Caco-2 (cell line): ENCODE results near the gene KDM6A. TPM values are rescaled to one million over a fixed set of nuclear protein-coding genes. Genes with fewer than 3 reads are reported as not detected.
A peak's percentile ranks its signal among the peaks of the same experiment; 100 is the strongest.

Experiments
- BruUV-seq: library from RNA; stranded (reverse); fragments of 400-500 nt; replicated peaks from 2 replicates; lab custom pipeline; 2021; lab: Mats Ljungman, UMichigan
- CTCF ChIA-PET: fragments of 300-600 bp; sonication (Branson Sonifier 250); formaldehyde crosslinking; loops from one replicate; lab custom pipeline; 2022; ENCODE audit warnings: antibody characterized with exemption; lab: Charles Lee
- POLR2A ChIA-PET: fragments of 300-600 bp; sonication (Branson Sonifier 250); formaldehyde crosslinking; loops from one replicate; lab custom pipeline; 2022; ENCODE audit warnings: antibody characterized with exemption; lab: Charles Lee
- DNase-seq, 2 experiments: peaks; one replicate each; pipeline versions ENCODE4 v3.0.0 to v3.0.0-alpha.2; 2020 to 2022
- H3K27me3 ChIP-seq: replicated peaks from 2 replicates; pipeline ENCODE4 v1.6.0; 2011; ENCODE audit warnings: low read length; ENCODE audit not compliant: control insufficient read depth, insufficient read depth
- H3K36me3 ChIP-seq: 2 replicates; pipeline ENCODE4 v1.5.1; 2011; ENCODE audit warnings: low read length; ENCODE audit not compliant: control insufficient read depth, insufficient read depth
- H3K4me1 ChIP-seq: fragments of 250-450 bp; sonication (Bioruptor Pico); 2 replicates; pipeline ENCODE4 v1.5.1; 2020; ENCODE audit warnings: mild to moderate bottlenecking
- H3K4me3 ChIP-seq: 2 replicates; pipeline ENCODE4 v1.5.1; 2011; ENCODE audit warnings: low read depth, mild to moderate bottlenecking, control low read depth, low read length
- H3K9me3 ChIP-seq: fragments of 250-450 bp; sonication (Bioruptor Pico); 2 replicates; pipeline ENCODE4 v1.5.1; 2020; ENCODE audit warnings: mild to moderate bottlenecking, moderate library complexity
- H3K27ac Mint-ChIP-seq: one replicate; pipeline ENCODE4 v1.8.0; 2022; ENCODE audit warnings: mixed read lengths; ENCODE audit not compliant: unreplicated experiment
- H3K27me3 Mint-ChIP-seq: one replicate; pipeline ENCODE4 v1.8.0; 2022; ENCODE audit warnings: mixed read lengths; ENCODE audit not compliant: insufficient read depth, unreplicated experiment
- H3K36me3 Mint-ChIP-seq: one replicate; pipeline ENCODE4 v1.8.0; 2022; ENCODE audit warnings: mild to moderate bottlenecking, mixed read lengths; ENCODE audit not compliant: insufficient read depth, unreplicated experiment
- H3K4me1 Mint-ChIP-seq: one replicate; pipeline ENCODE4 v1.8.0; 2022; ENCODE audit warnings: low read depth, mixed read lengths; ENCODE audit not compliant: unreplicated experiment
- H3K4me3 Mint-ChIP-seq: one replicate; pipeline ENCODE4 v1.8.0; 2022; ENCODE audit warnings: mild to moderate bottlenecking, moderate library complexity, mixed read lengths; ENCODE audit not compliant: unreplicated experiment
- H3K9me3 Mint-ChIP-seq: one replicate; pipeline ENCODE4 v1.8.0; 2022; ENCODE audit warnings: mixed read lengths; ENCODE audit not compliant: unreplicated experiment
- intact Hi-C: fragments of 100-400 bp; cut with micrococcal nuclease; formaldehyde crosslinking; loops from one replicate; pipeline ENCODE4 v1.10.0; 2022; ENCODE audit not compliant: unreplicated experiment
- total RNA-seq: library from RNA; stranded (reverse); gene quantifications from 2 replicates; pipeline ENCODE4 v1.2.3, GENCODE V29; 2022
- TF ChIP-seq, protein P1 (sequence below), 2 experiments: fragments of 200-600 bp in 1 of 2; IDR thresholded peaks; 1 replicate in 1 of 2; 2 replicates in 1 of 2; pipeline versions ENCODE4 v1.5.1 to v1.8.0; 2011 to 2022; ENCODE audit warnings: antibody characterized with exemption in 1 of 2, control low read depth in 1 of 2, inconsistent platforms in 1 of 2, low read depth in 1 of 2, low read length in 1 of 2, mild to moderate bottlenecking in 1 of 2, moderate library complexity in 1 of 2; ENCODE audit not compliant: insufficient read depth in 1 of 2, severe bottlenecking in 1 of 2, unreplicated experiment in 1 of 2

KDM6A gene
- total RNA-seq, 1 experiment from 2014 or later: 34.2 TPM

DNA sequence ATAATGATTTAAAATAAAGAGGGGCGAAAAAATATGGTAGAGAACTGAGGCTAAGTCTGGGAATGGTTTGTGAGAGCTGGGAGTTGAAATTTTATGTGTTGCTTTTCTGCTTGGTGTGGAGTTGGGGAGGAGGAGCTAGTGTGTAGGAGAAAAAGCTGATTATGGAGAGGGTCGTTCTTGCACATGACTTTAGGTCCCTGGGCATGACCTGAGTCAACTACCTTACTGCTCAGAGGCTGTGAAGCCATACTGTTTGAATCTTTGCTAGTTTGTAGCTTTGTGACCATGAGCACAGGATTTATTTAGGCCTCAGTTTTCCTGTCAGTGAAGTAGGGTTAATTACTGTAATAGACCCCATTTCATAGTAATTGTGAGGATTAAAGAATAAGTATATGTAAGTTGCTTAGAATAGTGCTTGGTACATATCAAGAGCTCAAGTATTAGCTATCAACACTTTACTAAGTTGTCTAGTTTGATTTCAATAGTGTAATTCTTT is 78.6 kb downstream of the KDM6A start:
- TF ChIP-seq, protein P1, sequence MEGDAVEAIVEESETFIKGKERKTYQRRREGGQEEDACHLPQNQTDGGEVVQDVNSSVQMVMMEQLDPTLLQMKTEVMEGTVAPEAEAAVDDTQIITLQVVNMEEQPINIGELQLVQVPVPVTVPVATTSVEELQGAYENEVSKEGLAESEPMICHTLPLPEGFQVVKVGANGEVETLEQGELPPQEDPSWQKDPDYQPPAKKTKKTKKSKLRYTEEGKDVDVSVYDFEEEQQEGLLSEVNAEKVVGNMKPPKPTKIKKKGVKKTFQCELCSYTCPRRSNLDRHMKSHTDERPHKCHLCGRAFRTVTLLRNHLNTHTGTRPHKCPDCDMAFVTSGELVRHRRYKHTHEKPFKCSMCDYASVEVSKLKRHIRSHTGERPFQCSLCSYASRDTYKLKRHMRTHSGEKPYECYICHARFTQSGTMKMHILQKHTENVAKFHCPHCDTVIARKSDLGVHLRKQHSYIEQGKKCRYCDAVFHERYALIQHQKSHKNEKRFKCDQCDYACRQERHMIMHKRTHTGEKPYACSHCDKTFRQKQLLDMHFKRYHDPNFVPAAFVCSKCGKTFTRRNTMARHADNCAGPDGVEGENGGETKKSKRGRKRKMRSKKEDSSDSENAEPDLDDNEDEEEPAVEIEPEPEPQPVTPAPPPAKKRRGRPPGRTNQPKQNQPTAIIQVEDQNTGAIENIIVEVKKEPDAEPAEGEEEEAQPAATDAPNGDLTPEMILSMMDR (IDR thresholded peaks at IDR 0.05; ENCODE audit: insufficient read depth in 1 of 2, low read depth in 1 of 2, low read length in 1 of 2, severe bottlenecking in 1 of 2, unreplicated experiment in 1 of 2): no peak
- peaks cover 13% of the 10 kb centered on the region; the same call in 1 of the 2 replicates for H3K4me1 ChIP-seq
- BruUV-seq: TSS peak; percentile 76
- peaks cover 30% of the 10 kb centered on the region for H3K4me1 Mint-ChIP-seq
- no peak overlapping the region for H3K4me3 ChIP-seq
- peak overlapping the region; percentile 87 for H3K4me3 Mint-ChIP-seq
- H3K36me3 Mint-ChIP-seq: peaks cover 21% of the 10 kb centered on the region
- no peaks in the 10 kb centered on the region for H3K9me3 ChIP-seq
- ChIA-PET POLR2A (no interaction called here), CTCF (no interaction called here)
- no peaks in the 10 kb centered on the region for H3K27me3 ChIP-seq
- intact Hi-C loops: loop anchor here (10.0 kb wide), 1 partner anchor 77 kb away; the partner anchor contains the start of gene KDM6A
- H3K36me3 ChIP-seq: no peaks in the 10 kb centered on the region
- peak overlapping the region; percentile 87 for H3K27ac Mint-ChIP-seq
- DNase-seq: no peak
- no peaks in the 10 kb centered on the region for H3K9me3 Mint-ChIP-seq
- H3K27me3 Mint-ChIP-seq: no peaks in the 10 kb centered on the region

DNA sequence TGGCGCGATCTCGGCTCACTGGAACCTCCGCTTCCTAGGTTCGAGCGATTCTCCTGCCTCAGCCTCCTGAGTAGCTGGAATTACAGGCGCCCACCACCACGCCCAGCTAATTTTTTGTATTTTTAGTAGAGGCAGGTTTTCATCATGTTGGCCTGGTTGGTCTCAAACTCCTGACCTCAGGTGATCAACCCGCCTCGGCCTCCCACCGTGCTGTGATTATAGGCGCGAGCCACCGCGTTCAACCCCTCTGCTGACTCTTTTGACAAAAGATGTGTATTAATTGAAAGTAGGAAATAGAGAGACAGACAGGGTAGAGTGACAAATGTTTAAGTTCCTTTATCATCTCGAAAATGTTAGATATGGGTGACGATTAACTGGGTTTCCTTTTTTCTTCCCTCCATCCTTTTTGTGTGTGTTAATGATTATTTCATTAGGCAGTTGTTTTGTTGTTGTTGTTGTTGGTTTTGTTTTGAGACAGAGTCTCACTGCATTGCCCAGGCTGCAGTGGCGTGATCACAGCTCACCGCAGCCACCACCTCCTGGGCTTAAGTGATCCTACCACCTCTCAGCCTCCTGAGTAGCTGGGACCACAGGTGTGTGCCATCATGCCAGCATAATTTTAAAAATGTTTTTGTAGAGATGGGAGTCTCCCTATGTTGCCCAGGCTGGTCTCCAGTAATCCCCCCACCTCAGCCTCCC is 79.5 kb downstream of the KDM6A start:
- TF ChIP-seq, protein P1 (IDR thresholded peaks at IDR 0.05; ENCODE audit: insufficient read depth in 1 of 2, low read depth in 1 of 2, low read length in 1 of 2, severe bottlenecking in 1 of 2, unreplicated experiment in 1 of 2): no peak
- intact Hi-C loops: loop anchor here (10.0 kb wide), 1 partner anchor 78 kb away; the partner anchor contains the start of gene KDM6A
- BruUV-seq: no TSS peak
- Mint-ChIP-seq H3K4me3 (peak overlapping the region; percentile 63), H3K36me3 (peaks cover 21% of the 10 kb centered on the region), H3K27me3 (no peaks in the 10 kb centered on the region), H3K4me1 (peaks cover 30% of the 10 kb centered on the region), H3K27ac (no peak overlapping the region), H3K9me3 (no peaks in the 10 kb centered on the region)
- no peaks in the 10 kb centered on the region for H3K9me3 ChIP-seq
- H3K27me3 ChIP-seq: no peaks in the 10 kb centered on the region
- no peak for DNase-seq
- POLR2A ChIA-PET: no interaction called here
- H3K4me3 ChIP-seq: no peak overlapping the region
- no peaks in the 10 kb centered on the region for H3K36me3 ChIP-seq
- H3K4me1 ChIP-seq: peaks cover 13% of the 10 kb centered on the region; the same call in 1 of the 2 replicates
- CTCF ChIA-PET: no interaction called here

DNA sequence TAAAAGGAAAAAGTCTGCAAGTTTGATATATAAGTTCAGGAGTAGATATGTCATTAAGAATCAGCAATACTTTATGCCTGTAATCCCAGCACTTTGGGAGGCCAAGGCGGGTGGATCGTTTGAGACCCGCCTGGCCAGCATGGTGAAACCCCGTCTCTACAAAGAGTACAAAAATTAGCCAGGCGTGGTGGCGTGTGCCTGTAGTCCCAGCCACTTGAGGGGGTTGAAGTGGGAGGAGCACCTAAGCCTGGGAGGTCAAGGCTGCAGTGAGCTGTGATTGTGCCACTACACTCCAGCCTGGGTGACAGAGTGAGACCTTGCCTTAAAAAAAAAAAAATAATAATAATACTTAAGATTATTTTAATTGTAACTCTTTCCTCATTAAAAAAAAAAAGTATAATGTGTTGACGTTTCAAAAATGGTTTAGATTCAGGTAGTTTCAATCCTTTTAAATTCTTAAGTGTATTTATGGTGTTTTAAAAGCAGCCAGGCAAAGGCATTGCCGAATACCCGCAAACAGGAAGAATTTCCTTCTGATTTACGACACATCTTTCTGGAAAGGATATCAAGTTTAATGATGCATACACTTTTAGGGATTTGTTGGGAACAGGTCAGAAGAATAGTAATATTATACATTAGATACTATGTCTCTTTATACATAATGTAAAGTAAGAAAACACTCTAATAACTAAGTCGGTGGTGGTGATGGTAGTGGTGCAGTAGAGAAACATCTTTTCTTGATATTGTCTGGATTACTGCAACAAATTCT is 80.9 kb downstream of the KDM6A start:
- H3K36me3 ChIP-seq: no peaks in the 10 kb centered on the region
- no peak overlapping the region for H3K4me3 ChIP-seq
- TF ChIP-seq, protein P1 (IDR thresholded peaks at IDR 0.05; ENCODE audit: insufficient read depth in 1 of 2, low read depth in 1 of 2, low read length in 1 of 2, severe bottlenecking in 1 of 2, unreplicated experiment in 1 of 2): no peak
- peak overlapping the region; percentile 34 for H3K27ac Mint-ChIP-seq
- no peaks in the 10 kb centered on the region for H3K27me3 ChIP-seq
- no peaks in the 10 kb centered on the region for H3K9me3 Mint-ChIP-seq
- CTCF ChIA-PET: no interaction called here
- H3K9me3 ChIP-seq: no peaks in the 10 kb centered on the region
- no peaks in the 10 kb centered on the region for H3K27me3 Mint-ChIP-seq
- H3K36me3 Mint-ChIP-seq: peaks cover 21% of the 10 kb centered on the region
- no peak for DNase-seq
- intact Hi-C loops: loop anchor here (10.0 kb wide), 1 partner anchor 79 kb away; the partner anchor contains the start of gene KDM6A
- POLR2A ChIA-PET: no interaction called here
- no TSS peak for BruUV-seq
- peaks cover 30% of the 10 kb centered on the region for H3K4me1 Mint-ChIP-seq
- peaks cover 13% of the 10 kb centered on the region; the same call in 1 of the 2 replicates for H3K4me1 ChIP-seq
- H3K4me3 Mint-ChIP-seq: peak overlapping the region; percentile 23
